ENCODE measurements around the gene AGPAT4.
"Not testable (repeated sequence)": the region's sequence is repeated elsewhere in the genome, so short reads cannot be mapped to it uniquely, and the experiment has no call there.

Gene AGPAT4

DNA sequence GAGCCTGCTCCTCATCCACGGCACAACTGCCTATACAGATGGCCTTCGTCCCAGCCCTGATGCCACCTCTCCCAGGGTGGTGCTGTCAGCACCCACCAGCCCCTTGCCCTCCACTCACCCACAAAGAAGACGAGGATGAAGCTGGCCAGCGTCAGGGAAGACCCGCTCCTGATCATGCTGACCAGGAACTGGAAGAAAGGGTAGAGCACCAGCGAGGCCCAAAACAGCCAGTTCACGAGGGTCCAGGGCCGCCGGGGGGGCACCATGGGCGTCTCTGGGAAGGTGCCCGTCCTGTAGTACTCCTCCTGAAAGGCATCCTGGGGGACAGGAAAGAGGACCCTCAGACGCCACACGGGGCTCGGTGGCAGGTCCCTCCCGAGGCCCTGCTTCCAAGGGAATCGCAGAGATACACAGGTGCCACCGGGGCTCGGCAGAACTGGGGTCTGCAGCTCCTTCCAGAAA is 134.5 kb downstream of the AGPAT4 start:
- no peak for DNase-seq (ENCODE audit: low read depth, low spot score)

DNA sequence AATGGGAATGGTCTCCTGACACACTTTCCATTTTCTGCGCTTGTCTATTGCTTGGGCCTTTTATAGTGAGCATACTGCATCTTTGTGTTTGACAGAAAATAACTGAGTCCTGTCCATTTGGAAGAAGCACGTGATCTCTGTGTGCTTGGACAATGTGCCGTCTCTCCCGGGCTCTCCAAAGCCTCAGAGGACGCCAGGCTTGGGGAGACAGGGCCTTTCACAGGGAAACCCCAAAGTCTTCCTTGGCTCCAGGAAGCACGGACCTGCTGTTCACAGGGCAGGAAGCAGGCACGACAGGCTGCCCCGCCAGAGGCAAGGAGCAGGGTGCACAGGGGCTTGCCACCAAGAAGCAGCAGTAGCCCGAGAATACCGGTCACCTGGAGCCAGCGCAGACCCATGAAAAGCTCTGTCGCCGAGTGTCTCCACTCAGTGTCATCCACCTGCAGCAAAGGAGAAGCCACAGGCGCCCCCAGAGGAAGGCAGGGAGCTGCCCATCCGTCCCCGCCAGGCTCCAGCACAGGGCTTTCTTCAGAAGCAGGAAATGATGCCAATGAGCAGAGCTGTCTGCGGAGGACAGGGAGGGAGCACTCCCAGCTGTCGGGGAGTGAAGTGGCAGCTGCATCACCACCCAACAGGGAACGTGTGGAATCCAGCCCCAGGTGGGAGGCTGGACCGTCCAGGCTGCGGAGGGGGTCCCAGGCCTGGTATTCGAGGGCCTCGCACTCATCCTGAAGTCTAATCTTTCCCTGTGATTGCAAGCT is 135.1 kb downstream of the AGPAT4 start:
- no peak for DNase-seq (ENCODE audit: low read depth, low spot score)

DNA sequence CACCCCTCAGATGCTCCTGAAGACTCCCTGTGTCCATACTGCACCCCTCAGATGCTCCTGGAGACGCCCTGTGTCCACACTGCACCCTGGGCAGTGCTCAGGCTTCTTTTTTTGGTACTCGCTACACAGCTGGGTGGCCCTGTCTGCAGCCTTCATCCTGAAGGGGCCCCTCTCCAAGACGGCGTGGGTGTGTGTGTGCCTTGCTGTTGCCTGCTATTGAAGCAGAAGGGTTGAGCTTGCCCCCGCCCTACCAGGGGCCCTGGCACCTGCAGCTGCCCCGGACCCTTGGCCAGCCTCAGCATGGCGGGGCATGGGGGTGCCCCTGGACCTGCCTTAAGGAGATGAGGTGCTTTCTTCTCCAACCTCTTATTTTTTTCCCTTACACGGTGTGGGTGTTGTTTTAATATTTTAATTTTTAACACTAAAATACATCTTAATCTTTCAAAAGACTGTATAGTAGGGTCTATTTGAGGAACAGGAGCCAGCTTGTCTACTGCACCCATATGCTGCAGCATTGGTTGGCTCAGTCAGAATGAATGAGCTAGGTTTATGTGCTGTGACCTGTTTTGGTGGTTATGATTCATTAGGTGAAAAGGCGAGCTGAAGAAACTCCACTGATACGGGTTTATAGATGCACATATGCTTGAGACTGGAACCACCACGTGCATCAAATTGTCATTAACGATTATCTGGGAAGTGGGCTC is 135.9 kb downstream of the AGPAT4 start:
- DNase-seq (ENCODE audit: low read depth, low spot score), result no peak

DNA sequence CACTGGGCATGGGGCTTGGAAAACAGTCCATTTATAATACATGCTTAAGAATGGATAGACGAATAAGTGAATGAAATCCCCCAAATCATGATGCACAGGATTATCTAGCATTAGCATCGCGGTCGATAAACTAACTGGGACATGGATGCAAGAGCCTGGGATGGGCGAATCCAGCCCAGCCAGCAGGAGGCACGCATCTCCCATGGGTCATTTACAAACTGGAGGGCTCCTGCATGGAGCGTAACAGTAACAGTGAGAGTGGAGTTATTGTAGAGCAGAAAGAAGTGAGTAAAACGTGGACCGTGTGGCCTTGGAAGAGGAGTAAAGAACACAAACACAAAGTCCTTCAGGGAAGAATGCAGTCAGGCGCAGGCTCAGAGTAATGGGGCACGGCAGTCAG is 136.5 kb downstream of the AGPAT4 start:
- no peak for DNase-seq (ENCODE audit: low read depth, low spot score)

DNA sequence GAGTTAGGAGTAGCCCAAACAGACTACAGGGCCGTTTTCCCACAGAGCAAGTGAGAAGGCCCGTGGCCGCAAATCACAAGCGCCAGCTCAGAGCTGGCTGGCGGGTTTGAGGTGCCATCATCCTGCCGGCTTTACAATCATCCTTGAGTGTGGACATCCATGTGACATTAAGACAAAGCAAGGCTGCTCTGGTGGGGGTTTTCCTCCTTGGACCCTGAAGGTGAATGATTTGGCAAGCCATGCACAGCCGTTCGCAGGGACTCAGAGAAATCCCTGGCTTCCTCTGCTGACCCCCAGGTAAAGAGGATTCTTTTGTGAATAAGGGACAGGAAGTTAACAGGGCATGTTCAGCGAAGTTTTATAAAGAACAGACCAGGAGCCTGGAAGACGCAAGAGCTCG is 137.2 kb downstream of the AGPAT4 start:
- DNase-seq (ENCODE audit: low read depth, low spot score), result no peak

DNA sequence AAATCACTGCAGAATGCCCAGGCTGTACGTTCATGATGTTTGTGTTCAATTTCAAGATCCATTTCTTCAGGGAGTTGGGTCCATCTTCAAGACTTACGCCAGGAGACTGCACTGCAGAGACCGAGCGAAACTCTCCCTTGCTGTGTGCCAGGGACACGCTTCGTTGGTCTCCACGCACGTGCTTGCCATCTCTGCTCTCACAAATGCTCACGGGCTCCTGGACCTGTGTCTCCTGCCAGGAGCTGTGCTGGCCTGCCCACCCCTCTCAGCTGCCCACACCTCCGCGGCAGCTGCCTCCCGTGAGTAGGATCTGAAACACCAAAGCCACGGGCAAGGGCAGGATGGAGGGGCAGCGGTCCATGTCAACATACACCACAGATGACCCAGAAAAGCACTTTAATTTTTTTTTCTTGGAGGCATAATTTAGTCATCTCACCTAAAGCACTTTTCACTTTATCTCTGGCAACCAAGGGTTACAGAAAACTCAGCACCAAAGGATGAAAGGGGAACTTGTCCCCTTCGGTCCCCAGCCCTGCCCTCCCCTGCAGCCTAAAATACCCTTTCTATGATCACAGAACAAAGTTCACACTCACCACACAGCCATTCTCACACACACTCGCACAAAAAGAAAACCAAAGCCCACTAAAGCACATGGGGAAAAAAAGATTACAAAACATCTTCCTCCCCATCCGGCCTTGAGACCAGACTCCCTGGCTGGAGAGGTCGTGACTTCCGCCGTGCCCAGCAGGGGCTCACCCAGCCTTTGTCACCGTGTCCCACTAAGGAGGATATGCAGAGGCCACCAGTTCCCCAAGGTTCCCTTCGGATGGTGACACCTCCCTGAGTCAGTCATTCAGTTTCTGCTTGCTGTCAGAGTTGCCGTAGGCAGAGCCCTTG is 137.9 kb downstream of the AGPAT4 start:
- DNase-seq (ENCODE audit: low read depth, low spot score), result no peak

DNA sequence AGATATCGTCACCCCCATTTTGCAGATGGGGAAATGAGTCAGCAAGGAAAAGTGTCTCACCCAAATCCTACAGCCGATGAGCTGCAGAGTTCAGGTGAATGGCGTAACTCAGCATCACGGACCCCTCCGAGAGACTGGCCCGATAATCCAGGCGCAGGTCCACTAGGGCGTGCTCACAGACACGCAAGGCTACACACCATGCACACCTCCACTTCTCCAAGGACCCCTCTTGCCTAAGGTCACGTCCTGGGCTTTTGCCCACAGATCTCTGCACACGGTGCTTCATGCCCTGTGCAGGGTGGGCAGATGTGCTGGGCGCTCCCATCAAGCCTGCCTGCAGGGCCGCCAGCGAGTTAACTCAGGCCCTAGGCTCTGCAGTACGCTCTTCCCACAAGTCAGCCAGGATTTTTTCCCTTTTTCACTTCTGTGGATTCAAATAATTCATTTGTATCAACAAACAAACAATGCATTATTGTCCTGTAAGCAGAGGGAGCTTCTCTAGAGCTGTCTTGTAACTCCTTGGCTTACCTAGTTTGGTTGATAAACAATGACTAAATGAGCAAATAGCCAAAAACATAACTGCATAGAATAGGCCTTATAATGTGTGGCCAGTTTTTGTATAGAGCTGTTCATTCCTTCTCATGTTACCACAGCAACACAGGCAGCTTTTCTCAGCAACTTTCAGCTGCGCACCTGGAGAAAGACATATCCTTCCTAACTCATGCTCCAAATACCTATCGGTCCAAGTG is 139.1 kb downstream of the AGPAT4 start:
- no peak for DNase-seq (ENCODE audit: low read depth, low spot score)

DNA sequence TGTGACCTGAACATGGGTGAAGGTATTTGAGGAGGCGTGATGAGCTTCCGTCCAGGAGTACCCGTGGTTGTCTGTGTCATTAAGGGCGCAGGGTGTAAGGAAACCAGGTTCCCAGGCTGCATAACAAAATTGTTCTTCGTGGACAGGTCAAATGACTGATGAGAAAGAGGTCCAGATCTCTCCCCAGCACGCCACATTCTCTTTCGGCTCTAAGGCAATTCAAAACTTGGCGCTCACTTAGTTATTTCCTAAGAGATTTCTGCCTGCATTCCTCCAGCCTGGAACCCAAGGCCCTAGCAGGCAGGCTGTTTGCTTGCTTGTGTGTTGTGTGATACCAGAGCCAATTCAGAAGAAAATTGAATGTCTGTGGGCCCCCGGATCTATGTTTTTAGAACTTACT is 139.9 kb downstream of the AGPAT4 start:
- no peak for DNase-seq (ENCODE audit: low read depth, low spot score)

DNA sequence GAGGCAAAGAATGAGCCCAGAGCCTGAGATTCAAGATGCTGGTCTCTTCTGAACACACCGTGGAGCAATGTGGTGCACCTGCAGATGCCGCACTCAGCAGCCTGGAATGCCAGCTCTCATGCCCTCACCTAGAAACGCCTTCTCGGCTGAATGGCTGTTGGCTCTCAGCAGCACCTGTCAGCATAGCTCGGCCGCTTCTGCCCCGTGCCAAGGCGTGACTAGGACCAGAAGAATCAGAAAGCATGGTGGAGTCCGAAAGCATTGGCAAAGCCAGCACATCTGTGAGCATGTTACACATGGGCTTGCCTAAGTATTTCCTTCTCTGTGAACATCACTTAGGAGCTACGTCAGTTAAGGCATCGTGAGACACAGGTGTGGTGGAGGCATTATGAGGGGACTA is 141.5 kb downstream of the AGPAT4 start:
- no peak for DNase-seq (ENCODE audit: low read depth, low spot score)

DNA sequence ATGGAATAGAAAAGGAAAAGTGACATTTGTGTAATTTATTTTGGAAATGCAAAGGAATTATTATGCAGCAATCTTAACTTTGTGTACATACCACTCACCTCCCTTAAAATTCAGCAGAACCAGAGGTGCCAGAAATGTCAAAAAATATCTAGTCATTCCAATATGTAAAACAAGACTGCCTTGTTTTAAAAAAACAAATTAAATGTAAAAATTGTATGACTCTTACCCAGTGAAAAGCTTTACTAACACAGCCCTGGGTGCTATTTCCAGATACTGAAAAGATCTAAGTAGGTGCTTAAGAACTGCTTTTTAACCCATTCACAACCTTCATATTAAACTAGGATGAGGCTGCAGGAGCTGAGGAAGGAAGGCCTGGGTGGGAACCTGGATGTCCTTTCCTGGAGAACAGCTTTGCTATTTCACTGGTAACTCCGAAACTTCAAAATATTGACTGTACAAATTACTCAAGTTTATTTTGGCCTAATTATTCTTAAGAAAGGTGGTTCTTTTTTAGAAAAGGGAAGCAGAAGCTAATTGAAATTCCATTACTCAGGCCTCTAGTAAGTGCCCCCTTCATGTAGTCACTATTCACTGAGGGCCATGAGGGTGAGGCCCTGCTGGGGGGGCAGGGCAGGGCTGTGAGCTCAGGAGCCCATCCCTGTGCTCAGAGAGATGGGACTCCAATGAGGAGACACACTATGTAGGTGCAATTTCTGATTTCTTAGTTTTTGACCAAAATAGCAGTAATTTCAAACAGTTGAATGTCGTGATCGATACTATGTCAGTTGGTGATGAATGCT is 142.7 kb downstream of the AGPAT4 start:
- DNase-seq (ENCODE audit: low read depth, low spot score), result no peak

DNA sequence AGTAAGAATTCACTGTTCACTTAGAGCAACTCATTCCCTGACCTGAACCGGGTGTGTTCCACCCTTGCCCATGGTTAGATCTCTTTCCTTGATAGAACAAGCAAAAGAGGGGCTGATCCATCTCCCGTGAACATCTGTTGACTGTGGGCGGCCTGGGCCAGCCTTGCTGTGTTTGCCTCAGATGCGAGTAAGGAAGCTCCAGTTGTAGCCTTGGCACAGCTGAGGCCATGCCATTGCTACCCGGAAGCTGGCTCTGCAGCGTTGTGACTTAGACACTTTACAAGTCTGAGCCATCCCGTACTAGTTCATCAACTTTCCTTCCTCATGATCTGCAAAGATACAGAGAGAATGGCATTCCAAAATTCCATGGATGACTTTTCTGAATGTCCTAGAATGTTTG is 143.3 kb downstream of the AGPAT4 start:
- DNase-seq (ENCODE audit: low read depth, low spot score), result no peak

DNA sequence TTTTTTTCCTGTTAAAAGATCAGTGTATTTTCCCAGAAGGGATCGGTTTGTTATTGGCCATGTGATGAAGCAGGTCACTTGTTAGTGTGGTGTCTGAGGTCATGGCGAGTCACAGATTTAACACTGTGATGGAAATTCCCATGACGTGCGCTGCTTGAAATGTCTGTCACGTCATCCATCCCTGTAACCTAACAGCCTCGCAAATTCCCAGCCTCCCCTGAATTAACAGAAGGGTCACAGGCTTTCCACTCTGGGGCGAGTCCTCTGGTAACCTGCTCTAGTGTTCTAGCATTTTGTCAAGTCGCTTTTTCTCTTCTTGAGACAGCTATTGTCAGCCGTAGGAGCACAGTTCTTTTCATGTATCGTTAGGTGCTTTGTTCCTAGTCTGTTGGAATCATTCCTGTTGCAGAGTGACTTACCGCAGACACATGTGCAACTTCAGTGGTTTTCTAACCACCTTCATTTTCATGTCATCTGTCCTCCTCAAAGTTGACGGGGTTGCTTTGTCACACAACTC is 145.1 kb downstream of the AGPAT4 start:
- no peak for DNase-seq (ENCODE audit: low read depth, low spot score)

DNA sequence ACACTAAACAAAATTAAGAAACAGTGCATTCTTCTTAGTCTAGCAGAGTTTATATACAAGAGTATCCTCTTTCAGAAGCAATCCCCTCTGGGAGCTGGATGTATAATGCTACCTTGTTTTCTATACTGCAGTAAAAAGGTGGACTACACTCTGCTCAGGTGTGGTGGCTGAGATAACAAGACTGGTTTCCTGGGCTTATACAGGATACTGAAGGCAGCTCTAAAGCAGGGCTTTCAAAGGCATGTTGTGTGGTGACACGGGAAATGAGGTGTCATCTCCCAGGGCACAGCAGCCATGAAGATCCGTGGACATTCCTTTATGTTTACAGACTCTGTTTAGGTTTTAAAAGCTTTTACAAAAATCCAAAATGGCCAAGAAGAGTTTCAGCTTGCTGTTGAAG is 145.6 kb downstream of the AGPAT4 start:
- DNase-seq (ENCODE audit: low read depth, low spot score), result no peak

DNA sequence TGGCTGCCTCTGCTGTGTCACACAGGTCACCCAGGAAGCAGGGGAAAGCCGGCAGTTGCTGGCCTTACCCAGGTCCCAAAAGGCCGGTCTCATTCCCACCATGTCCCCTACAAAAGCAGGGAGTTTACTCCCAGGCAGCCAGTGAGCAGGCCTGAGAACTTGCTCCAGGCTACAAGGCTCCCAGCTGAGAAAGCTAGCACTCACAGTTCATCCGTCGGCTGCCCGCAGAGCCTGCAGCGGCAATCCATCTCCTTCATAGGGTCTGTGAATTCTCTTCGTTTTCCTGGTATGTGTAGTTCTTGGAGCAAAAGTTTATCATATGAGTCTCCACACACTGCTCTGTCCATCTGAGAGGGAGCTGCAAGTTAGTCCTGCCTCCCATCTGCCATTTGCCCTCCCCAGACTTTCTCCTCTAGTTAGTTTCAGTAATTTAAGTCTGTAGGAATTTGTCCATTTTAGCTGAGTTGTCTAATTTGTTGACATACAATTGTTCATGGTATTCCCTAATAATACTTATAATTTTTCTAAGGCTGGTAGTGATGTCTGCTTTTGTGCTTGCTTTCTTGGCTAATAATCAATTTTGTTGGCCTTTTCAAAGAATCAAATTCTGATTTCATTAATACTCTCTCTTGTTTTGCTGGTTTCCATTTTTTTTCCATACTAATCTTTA is 146.7 kb downstream of the AGPAT4 start:
- DNase-seq (ENCODE audit: low read depth, low spot score), result no peak

DNA sequence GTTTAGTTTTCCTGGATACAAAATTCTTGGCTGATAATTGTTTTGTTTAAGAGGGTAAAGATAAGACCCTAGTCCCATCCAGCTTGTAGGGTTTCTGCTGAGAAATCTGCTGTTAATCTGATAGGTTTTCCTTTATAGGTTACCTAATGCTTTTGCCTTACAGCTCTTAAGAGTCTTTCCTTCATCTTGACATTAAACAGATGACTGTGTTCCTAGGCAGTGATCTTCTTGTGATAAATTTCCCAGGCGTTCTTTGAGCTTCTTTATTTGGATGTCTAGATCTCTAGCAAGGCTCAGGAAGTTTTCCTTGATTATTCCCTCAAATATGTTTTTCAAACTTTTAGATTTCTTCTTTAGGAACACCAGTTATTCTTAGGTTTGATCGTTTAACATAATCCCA is 148.3 kb downstream of the AGPAT4 start:
- DNase-seq (ENCODE audit: low read depth, low spot score), result no peak

DNA sequence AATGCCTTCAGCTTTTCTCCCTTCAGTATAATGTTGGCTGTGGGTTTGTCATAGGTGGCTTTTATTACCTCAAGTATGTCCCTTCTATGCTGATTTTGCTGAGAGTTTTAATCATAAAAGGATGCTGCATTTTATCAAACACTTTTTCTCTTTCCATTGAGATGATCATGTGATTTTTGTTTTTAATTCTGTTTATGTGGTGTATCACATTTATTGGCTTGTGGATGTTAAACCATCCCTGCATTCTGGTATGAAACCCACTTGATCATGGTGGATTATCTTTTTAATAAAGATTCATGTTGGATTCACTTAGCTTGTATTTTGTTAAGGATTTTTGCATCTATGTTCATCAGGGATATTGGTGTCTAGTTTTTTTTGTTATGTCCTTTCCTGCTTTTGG is 150.5 kb downstream of the AGPAT4 start:
- not testable (repeated sequence) for DNase-seq (ENCODE audit: low read depth, low spot score)

DNA sequence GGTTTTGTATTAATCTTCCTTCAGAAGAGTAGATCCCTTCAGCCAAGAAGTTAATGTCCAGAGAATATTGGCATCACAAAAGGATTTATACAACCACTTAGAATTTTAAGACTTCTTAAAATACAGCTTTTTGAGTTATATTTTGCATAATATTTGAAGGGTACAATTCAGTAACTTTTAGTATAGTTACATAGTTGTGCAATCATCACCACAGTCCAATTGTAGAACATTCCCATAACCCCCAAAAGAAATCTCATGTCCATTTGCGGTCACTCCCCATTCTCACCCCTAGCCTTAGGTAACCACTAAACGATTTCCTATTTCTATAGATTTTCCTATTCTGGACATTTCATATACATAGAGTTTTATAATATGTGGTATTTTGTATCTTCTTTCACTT is 155.9 kb downstream of the AGPAT4 start:
- no peak for DNase-seq (ENCODE audit: low read depth, low spot score)

DNA sequence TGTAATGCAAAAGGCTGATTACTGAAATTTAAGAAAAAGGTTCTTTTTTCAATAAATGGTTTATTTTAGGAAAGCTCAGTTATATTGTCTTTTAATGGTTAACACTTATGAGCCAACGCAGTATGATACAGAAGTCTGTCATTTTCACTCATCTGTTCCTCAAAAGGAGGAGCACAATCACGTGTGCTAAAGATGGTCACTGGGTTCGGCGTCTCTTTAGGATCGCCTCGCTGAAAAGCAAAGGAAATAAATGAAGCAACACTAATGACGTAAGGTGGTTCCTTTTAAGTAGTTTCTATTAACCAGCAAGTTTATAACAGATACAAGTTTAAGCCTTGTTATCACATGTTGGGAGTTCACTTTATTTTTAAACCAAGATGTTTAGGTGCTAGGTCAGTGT is 156.6 kb downstream of the AGPAT4 start:
- no peak for DNase-seq (ENCODE audit: low read depth, low spot score)

DNA sequence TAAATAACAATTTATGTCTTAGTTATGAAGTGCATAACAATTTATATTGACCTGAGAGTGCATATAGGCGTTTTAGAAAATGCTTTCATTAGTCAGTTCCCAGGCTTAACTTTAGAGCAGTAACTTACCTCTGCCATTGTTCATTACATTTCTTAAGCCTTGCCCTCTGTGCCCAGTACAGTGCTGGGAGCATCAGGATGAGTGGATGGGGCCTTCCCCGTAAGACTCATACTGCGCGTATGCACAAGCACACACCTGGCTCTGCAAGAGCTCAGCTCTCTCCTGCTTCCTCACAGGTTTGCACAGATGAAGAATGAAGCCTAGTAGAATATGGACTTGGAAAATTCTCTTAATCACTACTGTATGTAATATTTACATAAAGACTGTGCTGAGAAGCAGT is 157.3 kb downstream of the AGPAT4 start:
- no peak for DNase-seq (ENCODE audit: low read depth, low spot score)

DNA sequence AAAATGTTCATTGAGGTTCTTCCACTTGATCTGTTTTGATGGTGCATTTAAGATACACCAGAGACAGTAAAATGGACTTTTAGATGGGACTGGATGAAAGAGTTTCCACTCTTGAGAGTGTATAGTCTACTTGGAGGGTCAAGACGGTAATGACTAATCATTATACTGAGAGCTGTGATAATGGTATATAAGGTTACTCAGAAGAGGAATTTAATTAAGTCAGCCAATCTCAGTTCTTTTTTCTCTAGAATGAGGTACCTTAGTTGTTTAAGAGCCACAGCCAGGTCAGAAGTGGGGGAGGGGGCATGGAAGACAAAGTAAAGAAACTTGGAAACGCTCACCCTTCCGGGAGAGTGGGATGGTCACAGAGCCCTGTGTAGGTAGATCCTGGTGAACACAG is 158.4 kb downstream of the AGPAT4 start:
- no peak for DNase-seq (ENCODE audit: low read depth, low spot score)
